Activated CD4-positive, alpha-beta T cell treated with anti-CD3 and anti-CD28 coated beads, Interleukin-10, Interleukin-2, amounts not matched to agents 100 ng/mL and 50 ng/mL, durations not matched to agents 16 hours and 8 hours (primary cell): Measurements from ENCODE around the gene MPHOSPH6.
A peak's percentile ranks its signal among the peaks of the same experiment; 100 is the strongest.
"Not testable (repeated sequence)": the region's sequence is repeated elsewhere in the genome, so short reads cannot be mapped to it uniquely, and the experiment has no call there.

Source experiments
- DNase-seq: peaks from one replicate; pipeline ENCODE4 v3.0.0-alpha.2; 2020

MPHOSPH6 gene, protein sequence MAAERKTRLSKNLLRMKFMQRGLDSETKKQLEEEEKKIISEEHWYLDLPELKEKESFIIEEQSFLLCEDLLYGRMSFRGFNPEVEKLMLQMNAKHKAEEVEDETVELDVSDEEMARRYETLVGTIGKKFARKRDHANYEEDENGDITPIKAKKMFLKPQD

DNA sequence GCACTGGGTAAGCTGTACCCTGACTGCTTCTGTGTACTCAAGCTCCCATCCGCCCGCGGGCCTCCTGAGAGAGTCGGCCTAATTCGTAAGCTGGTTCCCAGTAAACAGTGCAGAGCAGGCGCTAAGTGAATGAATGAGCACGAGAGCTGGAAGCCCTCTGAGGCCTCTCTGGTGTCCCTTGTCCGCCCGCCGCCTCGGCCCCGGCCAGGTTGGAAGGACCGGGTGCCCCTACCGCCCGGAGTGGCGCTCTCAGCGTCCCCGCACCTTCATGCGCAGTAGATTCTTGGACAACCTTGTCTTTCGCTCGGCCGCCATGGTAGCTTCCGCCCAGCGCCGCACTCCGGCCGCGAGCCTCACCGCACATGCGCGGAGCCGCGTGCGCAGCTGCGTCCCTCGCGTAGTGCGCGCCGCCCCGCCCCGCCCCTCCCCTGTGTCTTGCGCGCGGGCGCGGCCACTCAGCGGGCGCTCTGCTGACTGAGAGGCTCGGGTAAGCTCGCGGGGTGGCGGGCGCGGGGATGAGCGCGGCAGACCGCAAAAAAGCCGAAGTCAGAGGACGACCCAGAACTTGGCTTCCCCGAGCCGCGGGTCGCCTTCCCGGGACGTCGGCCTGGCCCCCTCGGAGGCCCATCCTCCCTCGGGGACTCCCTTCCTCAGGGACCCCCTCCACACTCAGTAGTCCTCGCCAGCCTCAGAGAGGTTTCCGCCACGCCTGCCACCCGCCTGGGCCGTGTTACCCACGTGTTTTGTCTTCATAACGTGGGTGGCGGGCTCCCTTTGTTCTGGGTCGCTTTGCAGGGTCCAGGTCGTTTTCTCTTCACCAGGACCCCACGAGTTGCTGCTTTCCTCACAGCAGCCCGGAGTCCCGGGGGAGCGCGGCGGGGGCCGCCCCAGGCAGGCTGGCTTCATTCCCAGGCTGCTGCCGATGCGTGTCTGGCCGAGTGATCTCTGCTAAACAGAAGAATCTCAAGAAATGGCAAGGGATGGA is at the start of gene MPHOSPH6:
Gene MPHOSPH6 (minus strand): TSS at position 364 of the 985 bp plus-strand sequence. CDS start 49 bp downstream, at position 315.
- DNase-seq, result peak; percentile 93

DNA sequence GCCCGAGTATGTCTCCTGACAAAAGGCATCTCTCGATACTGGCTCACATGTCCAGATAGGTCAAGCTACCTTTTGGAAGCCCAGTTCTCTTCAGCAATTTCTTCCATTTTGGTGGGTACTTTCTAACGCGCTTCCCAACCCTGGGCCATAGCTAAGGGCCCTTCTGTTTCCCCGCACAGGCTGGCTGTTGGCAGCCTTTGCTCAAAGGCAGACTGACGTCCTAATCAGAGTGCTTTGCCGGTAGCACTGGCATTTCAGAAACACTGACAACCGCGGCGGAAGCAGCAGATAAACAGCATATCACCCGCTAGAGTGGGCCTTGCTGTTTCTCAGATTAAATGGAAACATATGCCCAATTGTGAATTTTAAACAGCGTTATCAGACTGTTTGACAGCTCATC is 49.3 kb upstream of the MPHOSPH6 start:
- DNase-seq, result no peak

DNA sequence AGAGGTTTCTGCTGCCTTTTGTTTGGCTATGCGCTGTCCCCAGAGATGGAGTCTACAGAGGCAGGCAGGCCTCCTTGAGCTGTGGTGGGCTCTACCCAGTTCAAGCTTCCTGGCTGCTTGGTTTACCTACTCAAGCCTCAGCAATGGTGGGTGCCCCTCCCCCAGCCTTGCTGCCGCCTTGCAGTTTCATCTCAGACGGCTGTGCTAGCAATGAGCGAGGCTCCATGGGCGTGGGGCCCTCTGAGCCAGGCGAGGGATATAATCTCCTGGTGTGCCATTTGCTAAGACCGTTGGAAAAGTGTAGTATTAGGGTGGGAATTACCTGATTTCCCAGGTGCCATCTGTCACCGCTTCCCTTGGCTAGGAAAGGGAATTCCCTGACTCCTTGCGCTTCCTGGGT is 39.3 kb upstream of the MPHOSPH6 start:
- not testable (repeated sequence) for DNase-seq

DNA sequence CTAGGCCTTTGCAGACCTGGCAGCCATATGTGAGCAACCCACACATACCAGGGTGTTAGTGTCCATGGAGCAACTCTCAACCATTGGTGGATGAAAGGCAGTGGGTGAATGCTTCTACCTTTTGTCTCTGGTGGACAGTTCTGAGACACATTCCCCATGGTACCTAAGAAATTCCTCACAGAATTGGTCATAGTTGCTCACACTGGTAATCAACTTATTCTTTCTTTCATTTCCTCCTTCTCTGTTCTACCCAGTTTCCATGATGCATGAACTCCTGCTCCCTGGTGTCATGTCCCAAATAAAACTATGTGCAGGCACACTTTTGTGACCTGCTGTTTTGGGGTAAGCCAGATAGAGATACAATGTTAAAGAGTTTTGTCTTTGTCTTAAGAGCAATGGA is 33.2 kb upstream of the MPHOSPH6 start:
- no peak for DNase-seq

DNA sequence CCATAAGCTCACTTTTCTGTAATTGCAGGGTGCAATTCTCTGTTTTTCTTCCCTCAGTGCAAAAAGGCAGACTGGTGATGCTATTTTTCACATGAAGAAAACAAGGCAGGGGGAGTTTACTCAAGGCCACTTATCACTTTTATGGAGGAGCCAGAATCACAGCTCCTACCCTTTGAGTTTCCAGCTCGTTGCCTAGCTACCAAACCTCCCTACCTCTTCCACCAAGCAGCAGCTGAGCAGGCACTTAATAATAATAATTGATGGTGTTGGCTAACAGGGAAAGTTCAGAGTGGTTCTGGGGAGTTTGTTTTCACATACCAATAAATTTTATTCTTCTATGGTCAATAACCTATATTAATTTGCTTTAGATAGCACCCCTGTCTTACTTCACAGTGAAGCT is 31.9 kb upstream of the MPHOSPH6 start:
- no peak for DNase-seq

DNA sequence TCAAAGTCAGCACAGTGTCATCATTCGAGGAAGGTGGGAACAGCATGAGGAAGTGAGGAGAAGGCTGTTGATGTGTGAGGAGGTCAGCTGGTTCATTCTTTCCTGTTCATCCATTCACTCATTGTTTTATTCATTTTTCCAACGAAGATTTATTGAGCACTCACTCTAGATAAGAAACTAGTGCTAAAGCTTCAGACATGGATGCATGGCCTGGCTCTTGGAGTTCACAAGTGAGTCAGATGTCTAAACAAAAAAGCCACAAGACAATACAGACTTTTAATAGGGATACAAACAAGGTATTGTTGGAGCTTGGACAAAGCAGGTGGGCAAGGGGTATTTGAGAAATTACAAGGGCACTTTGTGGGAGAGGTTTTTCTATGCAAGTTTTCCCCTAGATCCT is 31.3 kb upstream of the MPHOSPH6 start:
- no peak for DNase-seq

DNA sequence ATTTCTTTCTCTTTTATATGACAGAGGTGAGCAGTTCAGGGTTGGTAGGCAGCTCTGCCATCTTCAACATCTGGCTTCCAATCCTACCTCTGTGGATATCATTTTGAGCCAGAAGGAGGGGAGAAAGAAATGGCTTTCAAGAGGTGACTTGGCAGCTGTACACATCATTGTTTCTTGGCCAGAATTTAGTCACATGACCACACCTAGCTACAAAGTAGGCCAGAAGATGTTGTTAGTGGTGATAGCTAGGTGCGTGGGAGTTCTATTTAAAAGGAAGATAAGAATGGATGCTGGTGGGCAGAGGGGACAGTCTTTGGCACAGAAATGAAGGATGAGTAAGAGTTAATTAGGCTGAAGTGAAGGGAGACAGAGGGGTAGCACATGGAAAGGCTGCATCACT is 29.2 kb upstream of the MPHOSPH6 start:
- no peak for DNase-seq

DNA sequence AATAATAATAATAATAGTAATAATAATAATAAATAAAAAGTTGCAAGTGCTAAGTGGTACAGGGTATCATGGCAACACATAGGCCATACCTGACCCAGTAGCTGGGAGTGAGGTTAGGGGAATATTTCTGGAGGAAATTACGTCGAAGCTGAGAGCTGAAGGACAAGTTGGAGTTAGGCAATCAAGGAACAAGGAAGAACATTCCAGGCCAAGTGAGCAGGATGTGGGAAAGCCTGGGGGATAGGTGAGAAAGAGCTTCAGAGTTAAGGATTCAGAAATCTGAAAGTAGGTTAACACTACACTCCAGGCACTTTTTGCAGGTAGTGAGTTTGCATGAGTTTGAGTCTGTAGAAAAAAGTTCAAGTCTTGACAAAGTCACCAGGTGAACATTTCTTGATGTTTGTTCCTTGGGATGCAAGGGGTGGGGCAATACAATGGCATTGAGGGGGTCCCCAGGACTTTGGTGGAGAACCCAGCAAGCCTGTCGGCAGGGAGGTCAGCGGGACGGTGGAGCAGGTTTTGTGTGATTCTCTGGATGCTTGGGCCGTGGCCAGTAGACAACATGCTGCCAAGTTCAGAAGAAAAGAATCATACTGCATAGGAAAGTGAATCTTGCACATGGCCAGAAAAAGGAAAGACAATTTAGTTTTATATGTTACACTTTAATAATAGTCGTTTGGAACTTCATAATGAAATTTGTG is 27.7 kb upstream of the MPHOSPH6 start:
- DNase-seq, result no peak

DNA sequence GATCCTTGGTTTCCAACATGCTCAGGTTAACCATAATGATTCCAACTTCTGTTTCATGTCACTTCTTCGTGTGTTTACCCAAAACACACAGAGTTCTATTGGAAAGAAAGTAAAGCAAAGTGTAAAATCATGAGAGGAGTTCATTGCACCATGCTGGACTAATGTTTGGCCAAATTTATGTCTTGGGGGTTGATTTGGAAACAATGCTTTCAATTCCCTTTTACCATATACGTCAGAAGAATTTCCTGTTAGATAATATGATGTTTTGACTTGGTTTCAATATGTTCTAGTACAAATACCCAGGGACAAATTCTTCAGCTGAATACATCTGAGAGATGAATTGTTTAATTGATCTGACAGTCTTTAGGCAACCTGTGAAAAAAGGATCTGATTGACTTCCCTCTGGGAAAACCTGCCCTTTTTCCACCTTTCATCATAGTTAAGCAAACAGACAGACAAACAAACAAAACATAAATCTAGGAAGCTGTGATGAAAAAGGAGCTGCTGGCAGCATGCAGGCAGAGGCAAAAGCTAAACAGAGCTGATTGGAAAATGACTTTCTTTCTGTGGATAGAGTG is 26.0 kb upstream of the MPHOSPH6 start:
- DNase-seq, result no peak

DNA sequence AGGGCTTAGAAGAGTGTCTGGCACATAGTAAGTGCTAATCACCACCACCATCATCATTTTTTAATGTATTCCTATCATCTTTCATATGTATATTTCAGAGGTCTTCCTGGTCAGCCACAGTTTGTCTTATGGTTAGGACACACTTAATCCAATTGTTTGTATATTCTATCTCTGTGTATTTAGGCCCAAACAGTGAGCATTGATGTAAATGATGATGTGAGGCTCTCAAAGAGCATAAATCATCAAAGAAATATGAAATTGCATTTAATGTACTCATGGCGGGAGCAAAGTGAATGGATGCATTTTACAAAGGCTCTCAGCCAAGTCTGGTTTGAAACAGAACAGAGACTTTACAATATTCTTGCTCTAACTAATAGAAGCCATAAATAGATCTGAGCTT is 24.1 kb upstream of the MPHOSPH6 start:
- no peak for DNase-seq

DNA sequence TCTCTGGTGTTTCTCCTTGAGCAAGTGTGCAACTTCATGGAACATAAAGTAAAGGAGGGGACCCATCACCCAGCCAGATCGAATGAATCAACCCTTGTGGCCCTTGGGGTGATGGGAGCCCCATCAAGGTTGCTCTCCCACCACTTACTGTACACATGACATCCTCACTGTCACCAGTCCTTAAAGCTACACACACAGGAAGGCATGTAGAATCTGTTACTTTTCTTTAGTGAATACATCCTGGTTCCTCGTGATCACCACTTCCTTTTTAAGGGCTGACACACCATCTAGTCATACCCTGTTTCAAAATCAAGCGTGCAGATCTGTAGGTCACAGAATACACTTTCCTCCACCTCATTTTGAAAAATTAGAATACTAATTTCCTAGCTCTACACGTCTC is 22.6 kb upstream of the MPHOSPH6 start:
- peak; percentile 81 for DNase-seq

DNA sequence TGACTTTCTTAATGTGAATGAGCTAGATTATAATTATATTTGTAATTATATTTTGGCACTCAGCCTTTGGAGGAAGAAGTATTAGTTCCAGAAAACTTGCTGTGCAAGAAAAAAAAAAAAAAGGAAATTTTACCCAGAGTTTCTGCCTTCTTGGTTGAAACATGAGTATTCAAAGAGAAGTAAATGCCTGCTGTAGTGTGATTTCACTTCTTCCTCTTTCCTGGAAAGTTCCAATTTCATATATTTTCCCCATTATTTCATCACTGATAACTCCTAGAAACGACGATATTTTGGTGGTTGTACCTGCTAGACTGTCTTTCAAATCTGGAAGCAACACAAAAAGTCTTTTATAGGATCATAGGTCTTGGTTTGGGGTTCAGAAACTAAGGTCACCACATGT is 20.4 kb upstream of the MPHOSPH6 start:
- DNase-seq, result no peak

DNA sequence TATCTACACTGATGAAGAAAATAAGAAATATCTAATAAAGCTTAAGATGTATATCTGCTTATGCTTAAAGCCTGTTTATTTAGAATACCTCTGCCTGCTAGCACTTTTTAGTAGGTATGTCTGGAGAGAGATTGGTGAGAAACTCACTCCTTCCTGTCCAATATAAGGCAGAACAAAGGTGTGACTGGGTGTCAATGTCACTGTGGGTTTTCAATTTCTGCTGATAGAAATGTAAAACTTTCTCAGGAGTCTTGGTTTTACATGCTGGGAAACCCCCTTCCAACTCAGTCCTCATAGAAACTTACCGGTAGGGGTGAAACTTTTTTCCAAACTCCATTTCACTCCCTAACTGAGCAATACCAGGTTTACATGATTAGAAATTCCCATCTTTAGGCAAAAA is 17.8 kb upstream of the MPHOSPH6 start:
- DNase-seq, result peak; percentile 56

DNA sequence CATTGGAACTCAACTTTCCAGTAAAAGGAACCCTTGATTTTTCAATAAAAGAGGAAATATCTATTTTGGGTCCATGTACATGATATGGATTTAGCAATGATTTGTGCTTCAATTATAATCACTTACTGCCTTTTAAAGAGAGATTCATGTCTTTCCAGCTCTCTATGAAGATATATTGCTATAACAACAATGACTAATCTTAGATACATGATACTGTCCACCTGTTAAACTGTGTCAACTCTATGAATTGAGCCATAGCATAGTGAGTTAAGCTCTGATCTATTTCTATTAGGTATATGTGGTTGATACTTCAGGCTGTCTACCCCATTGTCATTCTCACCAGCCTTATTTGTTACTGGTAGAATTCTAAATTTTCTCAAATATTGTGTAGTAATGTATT is 15.0 kb upstream of the MPHOSPH6 start:
- no peak for DNase-seq

DNA sequence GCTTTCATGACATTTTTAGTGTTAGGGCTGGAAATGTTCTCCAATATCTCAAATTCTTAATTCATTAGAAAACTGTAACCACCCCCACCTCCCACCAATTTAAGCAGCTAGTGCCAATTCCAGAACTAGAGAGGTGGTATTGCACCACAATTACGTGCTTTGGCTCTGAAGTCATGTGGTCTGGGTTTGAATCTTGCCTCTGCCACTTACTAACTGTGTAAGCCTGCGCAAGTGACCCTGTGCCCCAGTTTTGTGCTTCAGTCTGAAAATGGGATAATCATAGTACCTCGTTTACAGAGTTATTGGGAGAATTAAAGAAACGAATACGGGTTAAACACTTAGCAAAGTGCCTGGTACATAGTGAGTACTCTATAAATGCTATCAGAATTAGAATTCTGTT is 14.2 kb upstream of the MPHOSPH6 start:
- DNase-seq, result no peak

DNA sequence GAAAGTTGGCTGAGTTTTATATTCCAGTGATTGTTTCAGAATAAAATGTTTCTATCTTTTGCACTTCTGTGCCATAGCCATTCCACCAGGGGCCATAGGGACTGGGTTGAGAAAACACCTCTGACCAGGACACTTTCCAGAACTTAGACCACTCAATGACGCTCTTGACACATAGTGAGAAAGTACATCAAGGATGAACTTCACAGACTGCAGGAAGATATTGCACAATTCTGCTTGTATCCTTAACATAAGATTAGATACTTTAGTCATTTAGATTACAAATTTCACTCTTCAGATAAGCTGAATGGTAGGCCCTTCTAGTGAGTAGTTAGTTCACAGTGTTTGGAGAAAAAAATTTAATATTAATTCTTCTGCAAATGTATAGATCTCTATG is 13.0 kb upstream of the MPHOSPH6 start:
- DNase-seq, result no peak

DNA sequence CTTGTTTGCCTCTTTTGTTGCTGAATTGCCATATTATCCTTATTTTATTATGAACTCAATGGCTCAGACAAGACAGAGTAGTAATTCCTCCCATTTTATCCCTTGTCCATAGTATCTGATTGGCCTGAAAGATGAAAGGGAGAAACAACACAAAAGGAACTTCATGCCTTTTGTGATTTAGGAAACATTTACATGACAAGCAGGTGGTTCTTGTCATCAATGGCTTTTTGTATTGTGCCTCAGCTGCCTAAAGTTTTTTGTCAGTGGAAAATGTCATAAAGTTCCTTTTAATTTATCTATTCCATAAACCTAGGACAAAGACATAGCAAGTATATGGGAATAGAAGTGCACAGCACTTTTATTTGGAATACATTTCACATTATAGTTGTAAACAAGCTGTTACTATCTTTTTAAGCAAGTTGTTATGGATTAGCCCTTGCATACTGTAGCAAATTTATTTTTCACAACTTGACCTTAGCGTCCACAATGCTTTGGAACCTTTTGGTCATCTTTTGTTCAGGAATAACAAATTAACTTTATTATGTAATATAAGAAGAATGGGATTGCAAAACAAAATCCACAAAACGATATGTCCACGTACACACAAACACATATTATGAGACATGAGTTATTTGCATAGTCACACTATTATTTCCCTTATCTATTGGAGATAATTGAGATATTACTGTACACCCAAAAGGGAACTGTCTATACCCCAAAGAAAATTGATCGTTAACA is 12.4 kb upstream of the MPHOSPH6 start:
- no peak for DNase-seq

DNA sequence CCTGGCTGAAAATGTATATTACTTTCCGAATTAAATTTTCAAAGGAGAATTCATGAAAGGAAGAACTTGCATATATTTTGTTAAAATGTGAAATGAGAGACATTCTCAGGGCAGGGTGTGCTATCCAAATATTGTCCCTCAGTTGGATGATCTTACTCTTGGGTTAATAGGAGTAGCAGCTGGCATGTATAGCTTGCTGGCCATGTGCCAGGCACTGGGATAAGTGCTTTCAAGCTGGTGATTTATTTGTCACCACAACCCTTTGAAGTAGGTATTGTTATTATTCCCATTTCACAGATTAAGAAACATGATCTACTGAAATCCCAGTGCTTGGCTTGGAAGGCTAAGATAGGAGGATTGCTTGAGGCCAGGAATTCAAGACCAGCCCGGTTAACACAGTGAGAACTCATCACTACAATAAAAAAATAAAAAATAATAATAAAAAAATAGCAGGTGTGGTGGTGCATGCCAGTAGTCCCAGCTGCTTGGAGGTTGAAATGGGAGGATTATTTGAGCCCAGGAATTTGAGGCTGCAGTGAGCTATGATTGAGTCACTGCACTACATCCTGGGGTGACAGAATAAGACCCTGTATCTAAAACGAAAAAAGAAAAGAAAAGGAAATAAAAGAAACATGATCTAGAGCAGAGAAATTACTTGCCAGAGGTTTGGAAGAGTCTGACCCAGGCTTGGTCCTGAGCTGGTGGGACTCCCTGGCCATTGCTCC is 11.6 kb upstream of the MPHOSPH6 start:
- DNase-seq, result no peak

DNA sequence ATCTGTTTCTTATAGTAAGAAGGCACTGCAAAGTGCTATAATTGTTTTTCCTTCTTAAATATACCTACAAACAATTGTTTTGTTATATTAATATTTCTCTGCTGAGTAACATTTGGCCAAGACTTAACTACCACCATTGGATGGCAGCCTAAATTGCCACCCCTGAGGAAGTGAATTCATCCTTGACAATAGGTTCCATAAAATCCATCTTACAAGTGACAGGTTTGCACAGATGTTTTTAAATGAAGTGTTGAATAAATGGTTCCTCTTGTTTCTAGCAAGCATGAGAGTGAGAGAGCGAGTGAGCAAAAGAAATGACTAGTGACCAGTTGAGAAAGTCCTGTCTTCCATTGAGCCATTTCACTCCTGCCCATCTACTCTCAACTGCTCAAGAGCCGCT is 8.3 kb upstream of the MPHOSPH6 start:
- no peak for DNase-seq

DNA sequence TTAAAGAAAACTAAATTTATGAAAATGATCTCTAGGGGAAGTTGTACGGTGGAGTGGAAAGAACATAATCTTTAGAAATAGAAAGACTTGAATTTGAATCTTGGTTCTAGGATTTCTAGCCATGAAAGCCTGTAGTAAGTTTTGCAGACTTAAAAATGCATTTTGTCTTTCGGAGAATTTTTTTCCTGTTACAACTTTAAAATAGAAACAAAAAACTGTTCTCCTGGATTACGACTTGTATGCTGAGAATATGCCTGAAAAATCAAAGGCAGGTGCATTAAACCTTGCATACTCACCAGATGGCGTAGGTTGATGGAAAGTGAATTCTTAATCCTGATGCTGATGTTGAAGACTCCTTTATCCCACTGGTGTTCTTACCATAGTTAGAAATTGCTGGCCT is 7.5 kb upstream of the MPHOSPH6 start:
- no peak for DNase-seq

DNA sequence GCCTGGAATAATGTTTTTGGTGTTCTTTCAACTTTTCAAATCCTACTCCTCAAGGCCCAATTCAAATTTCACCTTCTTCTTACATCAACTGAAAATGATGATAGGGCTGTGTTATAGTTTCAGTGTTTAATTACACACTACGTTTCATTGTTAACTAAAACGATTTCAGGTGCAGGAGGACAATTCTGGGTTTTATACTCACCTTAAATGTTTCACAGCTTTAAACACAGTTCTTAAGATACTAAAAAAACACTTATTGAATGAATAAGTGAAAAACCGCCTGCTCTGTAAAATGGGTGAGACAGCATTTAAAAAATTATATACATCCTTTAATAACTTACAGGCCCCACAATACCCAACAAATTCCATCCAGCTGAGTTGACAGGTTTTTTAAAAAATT is 6.2 kb upstream of the MPHOSPH6 start:
- DNase-seq, result no peak

DNA sequence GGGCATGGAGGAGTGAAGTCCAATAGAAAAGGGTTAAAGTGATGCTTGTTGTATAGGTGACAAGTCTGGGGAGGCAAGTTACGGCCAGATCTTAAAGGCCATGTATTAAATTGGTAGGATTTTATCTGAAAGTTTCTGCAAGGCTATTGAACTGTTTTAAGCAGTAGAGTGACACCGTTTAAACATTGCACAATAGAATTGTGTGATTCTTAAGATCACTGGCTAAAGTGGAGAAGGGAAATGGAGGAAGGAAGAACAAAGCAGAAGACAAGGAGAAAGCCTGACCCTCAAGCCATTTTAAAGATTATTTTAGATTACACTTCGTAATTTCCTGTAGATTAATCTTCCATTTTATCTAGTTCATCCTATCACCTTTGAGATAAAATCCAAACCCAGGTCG is 5.6 kb upstream of the MPHOSPH6 start:
- DNase-seq, result no peak
